GM23338 (cell line): ENCODE results near the gene SH3D19. TPM values are rescaled to one million over a fixed set of nuclear protein-coding genes. Genes with fewer than 3 reads are reported as not detected.
"Not testable (repeated sequence)": the region's sequence is repeated elsewhere in the genome, so short reads cannot be mapped to it uniquely, and the experiment has no call there.

ENCODE experiments used
- ATAC-seq: fragments of 200-7000 bp; cut with Tn5 transposase; 3 replicates; pipeline ENCODE4 v1.9.1; 2020
- DNase-seq: peaks from one replicate; pipeline ENCODE4 v3.0.0-alpha.2; 2015; ENCODE audit warnings: low spot score
- H2AFZ ChIP-seq: fragments of 200-600 bp; sonication (generic); 2 replicates; pipeline ENCODE4 v1.8.0; 2016; ENCODE audit warnings: antibody characterized with exemption, mild to moderate bottlenecking, moderate library complexity
- H3F3A ChIP-seq: fragments of 200-600 bp; sonication (generic); replicated peaks from 2 replicates; pipeline ENCODE4 v1.8.0; 2017; ENCODE audit warnings: antibody characterized with exemption, mixed run types, low read depth
- H3K27ac ChIP-seq: fragments of 200-600 bp; sonication (generic); 2 replicates; pipeline ENCODE4 v1.6.1; 2016; ENCODE audit warnings: low read depth
- H3K27me3 ChIP-seq: fragments of 200-600 bp; sonication (generic); 2 replicates; pipeline ENCODE4 v1.8.0; 2016; ENCODE audit warnings: mild to moderate bottlenecking, mixed run types, moderate library complexity; ENCODE audit not compliant: insufficient read depth
- H3K36me3 ChIP-seq: fragments of 200-600 bp; sonication (generic); 2 replicates; pipeline ENCODE4 v1.8.0; 2016; ENCODE audit warnings: mild to moderate bottlenecking; ENCODE audit not compliant: insufficient read depth
- H3K4me1 ChIP-seq: fragments of 200-600 bp; sonication (generic); 2 replicates; pipeline ENCODE4 v1.8.0; 2016; ENCODE audit warnings: mild to moderate bottlenecking, moderate library complexity; ENCODE audit not compliant: insufficient read depth
- H3K4me2 ChIP-seq: fragments of 200-600 bp; sonication (generic); 2 replicates; pipeline ENCODE4 v1.7.1; 2017; ENCODE audit warnings: mixed run types
- H3K4me3 ChIP-seq: fragments of 200-600 bp; sonication (generic); 2 replicates; pipeline ENCODE4 v1.6.1; 2016; ENCODE audit warnings: mixed run types
- H3K79me2 ChIP-seq: fragments of 200-600 bp; sonication (generic); replicated peaks from 2 replicates; pipeline ENCODE4 v1.8.0; 2017; ENCODE audit warnings: mild to moderate bottlenecking; ENCODE audit not compliant: insufficient read depth
- H3K9me2 ChIP-seq: fragments of 200-600 bp; sonication (generic); 2 replicates; pipeline ENCODE4 v1.8.0; 2017; ENCODE audit not compliant: insufficient read depth
- H4K20me1 ChIP-seq: fragments of 200-600 bp; sonication (generic); replicated peaks from 2 replicates; pipeline ENCODE4 v1.8.0; 2017; ENCODE audit warnings: mild to moderate bottlenecking; ENCODE audit not compliant: insufficient read depth
- H3K27ac Mint-ChIP-seq: 2 replicates; pipeline ENCODE4 v1.8.0; 2020; ENCODE audit warnings: inconsistent platforms, mild to moderate bottlenecking, moderate library complexity, mixed read lengths
- H3K27me3 Mint-ChIP-seq: 3 replicates; pipeline ENCODE4 v1.8.0; 2022; ENCODE audit warnings: low read depth, mild to moderate bottlenecking, moderate library complexity, mixed read lengths, inconsistent platforms; ENCODE audit not compliant: insufficient read depth, poor library complexity
- H3K36me3 Mint-ChIP-seq: 3 replicates; pipeline ENCODE4 v1.8.0; 2021; ENCODE audit warnings: low read depth, mild to moderate bottlenecking, inconsistent platforms, moderate library complexity, mixed read lengths
- H3K4me1 Mint-ChIP-seq: 3 replicates; pipeline ENCODE4 v1.8.0; 2020; ENCODE audit warnings: mild to moderate bottlenecking, inconsistent platforms, mixed read lengths
- H3K4me3 Mint-ChIP-seq: 3 replicates; pipeline ENCODE4 v1.8.0; 2021; ENCODE audit warnings: moderate library complexity, mild to moderate bottlenecking, inconsistent platforms, mixed read lengths
- H3K9me3 Mint-ChIP-seq: 3 replicates; pipeline ENCODE4 v1.8.0; 2020; ENCODE audit warnings: moderate library complexity, mild to moderate bottlenecking, inconsistent platforms, mixed read lengths
- EZH2 ChIP-seq: fragments of 200-600 bp; sonication (generic); IDR thresholded peaks from one replicate; pipeline ENCODE4 v1.8.0; 2017; ENCODE audit warnings: antibody characterized with exemption, mild to moderate bottlenecking, low read depth; ENCODE audit not compliant: unreplicated experiment
- EZH2phosphoT487 ChIP-seq: fragments of 200-600 bp; sonication (generic); IDR thresholded peaks from one replicate; pipeline ENCODE4 v1.8.1; 2018; ENCODE audit warnings: antibody characterized with exemption; ENCODE audit not compliant: unreplicated experiment
- ZNF331 ChIP-seq: fragments of 250-450 bp; sonication (Bioruptor Pico); IDR thresholded peaks from 2 replicates; pipeline ENCODE4 v1.5.0; 2020; ENCODE audit warnings: low read depth, mild to moderate bottlenecking, moderate library complexity
- polyA plus RNA-seq: library from polyadenylated mRNA; unstranded; fragments of >200 nt; fragmentation: Nextera tagmentation; extraction: Ambion mirVana; gene quantifications from 2 replicates; pipeline ENCODE4 v1.2.1, GENCODE V29; 2016
- total RNA-seq: library from RNA; depleted of rRNA; stranded (reverse); fragments of >200 nt; shearing (Covaris generic); gene quantifications from 2 replicates; pipeline ENCODE4 v1.2.3, GENCODE V29; 2014
- TF ChIP-seq, protein P1 (sequence below), 2 experiments: fragments of 200-600 bp in 1 of 2; sonication (generic) in 1 of 2; conservative IDR thresholded peaks; 2 replicates each; pipeline versions ENCODE4 v1.5.1 to v1.6.1; 2016 to 2017; ENCODE audit warnings: antibody characterized with exemption in 2 of 2, low read depth in 2 of 2, mild to moderate bottlenecking in 2 of 2, moderate library complexity in 1 of 2
- TF ChIP-seq, protein P2 (sequence below): IDR thresholded peaks from one replicate; pipeline ENCODE4 v1.6.1; 2018; ENCODE audit warnings: antibody characterized with exemption; ENCODE audit not compliant: unreplicated experiment

SH3D19 gene
- total and polyA plus RNA-seq, 2 experiments from 2014 or later: 25.3 to 57.4 TPM

DNA sequence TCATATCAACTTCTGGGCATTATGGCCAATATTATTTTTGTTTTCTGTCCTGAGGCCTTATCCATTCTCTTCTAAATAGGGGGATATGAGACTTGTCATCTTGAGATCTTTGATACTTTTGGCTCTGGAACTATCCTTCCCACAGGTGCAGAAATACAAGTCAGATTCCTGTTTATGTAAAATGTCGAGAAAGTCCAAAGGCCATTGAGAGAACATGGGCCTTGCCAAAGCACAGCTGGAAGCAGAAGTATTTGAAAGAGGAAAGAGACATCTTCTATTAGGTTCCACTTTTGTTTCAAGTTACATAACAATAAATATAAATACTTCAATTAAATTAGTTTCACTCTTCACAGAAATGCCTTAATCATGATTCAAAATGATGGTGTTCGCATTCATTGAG lies 69.3 kb downstream of the SH3D19 start (continued):
- TF ChIP-seq, protein P1, sequence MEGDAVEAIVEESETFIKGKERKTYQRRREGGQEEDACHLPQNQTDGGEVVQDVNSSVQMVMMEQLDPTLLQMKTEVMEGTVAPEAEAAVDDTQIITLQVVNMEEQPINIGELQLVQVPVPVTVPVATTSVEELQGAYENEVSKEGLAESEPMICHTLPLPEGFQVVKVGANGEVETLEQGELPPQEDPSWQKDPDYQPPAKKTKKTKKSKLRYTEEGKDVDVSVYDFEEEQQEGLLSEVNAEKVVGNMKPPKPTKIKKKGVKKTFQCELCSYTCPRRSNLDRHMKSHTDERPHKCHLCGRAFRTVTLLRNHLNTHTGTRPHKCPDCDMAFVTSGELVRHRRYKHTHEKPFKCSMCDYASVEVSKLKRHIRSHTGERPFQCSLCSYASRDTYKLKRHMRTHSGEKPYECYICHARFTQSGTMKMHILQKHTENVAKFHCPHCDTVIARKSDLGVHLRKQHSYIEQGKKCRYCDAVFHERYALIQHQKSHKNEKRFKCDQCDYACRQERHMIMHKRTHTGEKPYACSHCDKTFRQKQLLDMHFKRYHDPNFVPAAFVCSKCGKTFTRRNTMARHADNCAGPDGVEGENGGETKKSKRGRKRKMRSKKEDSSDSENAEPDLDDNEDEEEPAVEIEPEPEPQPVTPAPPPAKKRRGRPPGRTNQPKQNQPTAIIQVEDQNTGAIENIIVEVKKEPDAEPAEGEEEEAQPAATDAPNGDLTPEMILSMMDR (conservative IDR thresholded peaks at IDR 0.05; ENCODE audit: low read depth in 2 of 2): no peak
- TF ChIP-seq ZNF331 (CRISPR knock-in tag) (no peak), EZH2phosphoT487 (no peak), EZH2 (no peak)
- TF ChIP-seq, protein P2, sequence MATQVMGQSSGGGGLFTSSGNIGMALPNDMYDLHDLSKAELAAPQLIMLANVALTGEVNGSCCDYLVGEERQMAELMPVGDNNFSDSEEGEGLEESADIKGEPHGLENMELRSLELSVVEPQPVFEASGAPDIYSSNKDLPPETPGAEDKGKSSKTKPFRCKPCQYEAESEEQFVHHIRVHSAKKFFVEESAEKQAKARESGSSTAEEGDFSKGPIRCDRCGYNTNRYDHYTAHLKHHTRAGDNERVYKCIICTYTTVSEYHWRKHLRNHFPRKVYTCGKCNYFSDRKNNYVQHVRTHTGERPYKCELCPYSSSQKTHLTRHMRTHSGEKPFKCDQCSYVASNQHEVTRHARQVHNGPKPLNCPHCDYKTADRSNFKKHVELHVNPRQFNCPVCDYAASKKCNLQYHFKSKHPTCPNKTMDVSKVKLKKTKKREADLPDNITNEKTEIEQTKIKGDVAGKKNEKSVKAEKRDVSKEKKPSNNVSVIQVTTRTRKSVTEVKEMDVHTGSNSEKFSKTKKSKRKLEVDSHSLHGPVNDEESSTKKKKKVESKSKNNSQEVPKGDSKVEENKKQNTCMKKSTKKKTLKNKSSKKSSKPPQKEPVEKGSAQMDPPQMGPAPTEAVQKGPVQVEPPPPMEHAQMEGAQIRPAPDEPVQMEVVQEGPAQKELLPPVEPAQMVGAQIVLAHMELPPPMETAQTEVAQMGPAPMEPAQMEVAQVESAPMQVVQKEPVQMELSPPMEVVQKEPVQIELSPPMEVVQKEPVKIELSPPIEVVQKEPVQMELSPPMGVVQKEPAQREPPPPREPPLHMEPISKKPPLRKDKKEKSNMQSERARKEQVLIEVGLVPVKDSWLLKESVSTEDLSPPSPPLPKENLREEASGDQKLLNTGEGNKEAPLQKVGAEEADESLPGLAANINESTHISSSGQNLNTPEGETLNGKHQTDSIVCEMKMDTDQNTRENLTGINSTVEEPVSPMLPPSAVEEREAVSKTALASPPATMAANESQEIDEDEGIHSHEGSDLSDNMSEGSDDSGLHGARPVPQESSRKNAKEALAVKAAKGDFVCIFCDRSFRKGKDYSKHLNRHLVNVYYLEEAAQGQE: no peak

DNA sequence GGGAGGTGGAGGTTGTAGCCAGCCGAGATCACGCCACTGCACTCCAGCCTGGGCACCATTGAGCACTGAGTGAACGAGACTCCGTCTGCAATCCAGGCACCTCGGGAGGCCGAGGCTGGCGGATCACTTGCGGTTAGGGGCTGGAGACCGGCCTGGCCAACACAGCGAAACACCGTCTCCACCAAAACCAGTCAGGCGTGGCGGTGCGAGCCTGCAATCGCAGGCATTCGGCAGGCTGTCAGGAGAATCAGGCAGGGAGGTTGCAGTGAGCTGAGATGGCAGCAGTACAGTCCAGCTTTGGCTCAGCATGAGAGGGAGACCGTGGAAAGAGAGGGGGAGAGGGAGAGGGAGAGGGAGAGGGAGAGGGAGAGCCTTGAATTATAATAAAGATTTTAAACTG lies 69.7 kb downstream of the SH3D19 start:
- H3K4me1 Mint-ChIP-seq, H3F3A ChIP-seq, H3K4me3 Mint-ChIP-seq, H3K27ac Mint-ChIP-seq, H3K27ac ChIP-seq, H3K4me2 ChIP-seq, H4K20me1 ChIP-seq, H3K27me3 Mint-ChIP-seq, H2AFZ ChIP-seq, H3K27me3 ChIP-seq, H3K4me3 ChIP-seq, H3K9me3 Mint-ChIP-seq, H3K9me2 ChIP-seq, ATAC-seq, H3K36me3 ChIP-seq, DNase-seq: not testable (repeated sequence)
- peaks cover 57% of the 10 kb centered on the region for H3K79me2 ChIP-seq
- peaks cover 27% of the 10 kb centered on the region for H3K36me3 Mint-ChIP-seq
- H3K4me1 ChIP-seq: peaks cover 11% of the 10 kb centered on the region

DNA sequence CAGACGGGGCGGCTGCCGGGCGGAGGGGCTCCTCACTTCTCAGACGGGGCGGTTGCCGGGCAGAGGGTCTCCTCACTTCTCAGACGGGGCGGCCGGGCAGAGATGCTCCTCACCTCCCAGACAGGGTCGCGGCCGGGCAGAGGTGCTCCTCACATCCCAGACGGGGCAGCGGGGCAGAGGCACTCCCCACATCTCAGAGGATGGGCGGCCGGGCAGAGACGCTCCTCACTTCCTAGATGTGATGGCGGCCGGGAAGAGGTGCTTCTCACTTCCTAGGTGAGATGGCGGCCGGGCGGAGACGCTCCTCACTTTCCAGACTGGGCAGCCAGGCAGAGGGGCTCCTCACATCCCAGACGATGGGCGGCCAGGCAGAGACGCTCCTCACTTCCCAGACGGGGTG lies 70.2 kb downstream of the SH3D19 start:
- Histone ChIP-seq H3K4me1 (peaks cover 15% of the 10 kb centered on the region), H3K79me2 (peaks cover 58% of the 10 kb centered on the region)
- H3K36me3 Mint-ChIP-seq: peaks cover 27% of the 10 kb centered on the region
- DNase-seq, ATAC-seq, H3K9me2 ChIP-seq, H3K27me3 Mint-ChIP-seq, H3K9me3 Mint-ChIP-seq, H3F3A ChIP-seq, H3K27me3 ChIP-seq, H2AFZ ChIP-seq, H3K36me3 ChIP-seq, H3K4me2 ChIP-seq, H4K20me1 ChIP-seq, H3K27ac ChIP-seq, H3K27ac Mint-ChIP-seq, H3K4me3 ChIP-seq, H3K4me1 Mint-ChIP-seq, H3K4me3 Mint-ChIP-seq: not testable (repeated sequence)
